EL (cell line): ENCODE measurements around the gene DRD2.
A peak's percentile ranks its signal among the peaks of the same experiment; 100 is the strongest.

ENCODE experiments used
- DNase-seq: peaks from one replicate; pipeline ENCODE4 v3.0.0-alpha.2; 2016

DRD2 gene

DNA sequence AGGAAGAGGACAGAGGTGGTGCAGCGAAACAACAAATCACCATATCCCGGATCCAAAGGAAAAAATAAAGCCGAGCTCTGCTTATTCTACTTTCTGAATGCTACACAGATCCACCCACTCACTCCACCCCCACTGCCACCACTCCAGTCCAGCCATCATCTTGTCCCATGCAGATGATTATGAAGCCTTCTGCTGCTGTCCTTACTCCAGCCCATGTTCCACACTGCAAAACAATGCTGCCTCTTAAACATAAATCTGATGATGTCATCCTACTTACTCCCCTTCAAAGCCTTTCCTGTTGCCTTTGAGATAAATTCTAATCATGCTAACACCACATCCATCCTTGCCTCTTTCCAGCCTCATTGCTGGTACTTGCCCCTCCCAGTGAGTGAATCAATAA is 6.5 kb upstream of the DRD2 start:
- DNase-seq: no peak

GRCh38 chr11:113481226-113481625 is 6.0 kb upstream of the DRD2 start:
- no peak for DNase-seq

- DNase-seq: no peak
These were observed 2.1 kb upstream of the DRD2 start for GRCh38 chr11:113477321-113477720.

DNA sequence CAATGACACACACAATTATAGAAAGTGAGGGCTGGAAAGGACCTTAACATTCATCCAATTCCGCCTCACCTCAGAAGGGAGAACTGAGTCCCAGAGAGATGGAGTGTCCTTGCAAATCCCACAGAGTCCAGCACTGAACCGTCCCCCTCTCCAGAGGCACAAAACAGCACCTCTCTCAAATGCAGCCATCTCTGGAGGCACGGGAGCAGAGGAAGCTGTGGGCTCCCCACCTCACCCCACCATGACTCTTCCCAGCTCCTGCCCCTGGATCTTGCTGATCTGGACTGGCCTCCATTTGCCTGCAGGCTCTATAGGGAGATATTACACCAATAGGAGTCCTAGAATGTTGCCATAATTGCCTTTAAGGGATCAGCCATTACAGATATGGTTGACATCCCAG is 1.4 kb upstream of the DRD2 start:
- DNase-seq: no peak

GRCh38 chr11:113474362-113475159 is 637 bp downstream of the DRD2 start:
- peak; percentile 74 for DNase-seq

DNA sequence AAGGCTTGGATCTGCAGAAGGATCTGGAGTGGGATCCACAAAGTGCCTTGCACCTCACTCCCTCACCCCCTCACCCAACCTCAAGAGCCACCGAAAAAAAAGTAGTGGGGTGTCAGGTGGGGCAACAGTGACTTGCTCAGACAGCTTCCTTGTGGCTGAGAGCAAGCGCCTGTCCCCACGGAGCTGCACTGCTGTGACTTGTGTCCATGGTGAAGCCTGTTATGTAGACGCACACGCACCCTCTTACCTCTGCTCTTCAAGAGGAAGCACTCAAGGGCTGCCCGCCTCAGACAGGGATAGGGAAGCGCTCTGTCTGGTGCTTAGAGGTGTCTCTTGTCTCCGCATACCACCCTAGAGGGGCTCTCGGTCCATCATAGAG is 1.2 kb downstream of the DRD2 start:
- no peak for DNase-seq

GRCh38 chr11:113472471-113472870 is 2.7 kb downstream of the DRD2 start:
- no peak for DNase-seq

- no peak for DNase-seq
These were observed 5.0 kb downstream of the DRD2 start for GRCh38 chr11:113470233-113470632.

- DNase-seq: no peak
These were observed 6.4 kb downstream of the DRD2 start for GRCh38 chr11:113468726-113469345.

DNA sequence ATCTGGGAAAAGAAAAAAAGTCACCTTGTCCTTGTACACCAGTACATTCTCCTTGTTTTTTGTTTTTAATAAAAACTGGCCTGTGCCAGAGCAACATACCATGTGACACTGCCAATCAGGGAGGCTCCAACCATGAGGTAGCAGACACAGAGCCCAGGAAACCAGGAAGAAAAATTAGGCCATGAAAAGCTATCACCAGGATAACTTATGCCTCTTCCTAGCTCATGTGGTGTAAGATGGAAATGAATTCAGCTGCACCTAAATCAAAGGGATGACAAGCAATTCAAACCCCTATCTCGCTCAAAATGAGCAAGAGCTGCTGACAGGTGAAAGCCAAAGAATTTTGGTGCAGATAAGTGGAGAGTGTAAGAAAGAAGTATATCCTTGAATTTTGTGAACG is 7.7 kb downstream of the DRD2 start:
- DNase-seq: no peak

- no peak for DNase-seq
These were observed 9.4 kb downstream of the DRD2 start for GRCh38 chr11:113465786-113466185.

- DNase-seq: no peak
These were observed 10.8 kb downstream of the DRD2 start for GRCh38 chr11:113464416-113464815.

GRCh38 chr11:113462830-113463229 is 12.4 kb downstream of the DRD2 start:
- no peak for DNase-seq

DNA sequence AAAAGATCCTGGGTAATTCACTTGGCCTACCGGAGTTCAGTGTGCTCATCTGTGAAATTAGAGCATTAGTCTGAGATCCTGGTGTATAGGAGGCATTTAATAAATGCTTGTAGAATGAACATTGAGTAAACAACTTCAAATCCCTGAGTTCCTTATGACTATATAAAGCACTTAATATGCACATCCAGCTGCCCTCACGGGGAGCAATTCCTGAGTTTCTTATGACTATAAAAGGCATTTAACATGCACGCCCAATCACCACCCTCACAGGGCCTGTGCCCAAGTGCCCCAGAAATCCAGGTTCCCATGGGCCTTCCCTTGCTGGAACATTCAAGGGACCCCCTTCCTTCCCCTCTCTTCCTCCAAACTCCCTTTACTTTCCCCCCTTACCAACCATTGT is 13.6 kb downstream of the DRD2 start:
- DNase-seq: no peak

DNA sequence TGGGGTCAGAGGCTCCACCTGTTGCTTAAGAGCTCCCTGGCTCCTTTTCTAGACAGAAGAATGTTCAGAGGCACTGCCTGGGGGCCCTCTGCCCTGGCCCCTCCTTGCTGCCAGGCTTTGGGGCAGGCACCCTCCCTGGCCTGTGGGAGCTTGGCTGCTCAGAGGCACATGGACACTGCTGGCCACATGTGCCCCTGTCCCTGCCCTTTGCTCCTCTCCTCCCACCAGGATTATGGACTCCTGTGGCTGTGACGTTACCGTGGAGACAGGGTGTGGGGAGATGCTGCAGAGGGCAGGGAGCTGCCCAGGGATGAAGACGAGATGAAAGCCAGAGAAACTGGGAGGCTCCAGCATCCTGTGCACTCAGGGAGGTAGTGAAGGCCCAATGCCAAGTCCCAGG is 14.7 kb downstream of the DRD2 start:
- DNase-seq: no peak

GRCh38 chr11:113458189-113458588 is 17.0 kb downstream of the DRD2 start:
- DNase-seq: no peak

DNA sequence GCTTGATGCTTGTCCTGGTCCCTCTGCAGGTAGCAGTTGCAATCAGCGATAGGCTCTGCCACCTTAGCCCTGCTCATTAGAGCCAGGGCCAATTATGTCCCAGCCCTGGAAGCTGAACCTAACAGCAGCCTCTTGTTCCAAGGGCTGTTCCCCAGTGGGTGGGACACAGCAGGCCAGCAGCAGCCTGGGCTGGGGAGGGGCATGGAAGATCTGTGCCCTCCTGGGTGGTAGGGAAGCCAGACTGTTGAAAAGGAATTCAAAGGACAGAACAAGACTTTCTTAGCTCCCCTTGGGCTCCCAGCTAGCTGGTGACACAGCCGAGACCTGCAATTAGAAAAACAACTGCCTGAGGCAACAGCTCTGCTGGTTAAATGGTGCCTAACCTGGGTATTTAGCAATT is 17.4 kb downstream of the DRD2 start:
- no peak for DNase-seq

GRCh38 chr11:113454455-113454854 is 20.7 kb downstream of the DRD2 start:
- no peak for DNase-seq

DNA sequence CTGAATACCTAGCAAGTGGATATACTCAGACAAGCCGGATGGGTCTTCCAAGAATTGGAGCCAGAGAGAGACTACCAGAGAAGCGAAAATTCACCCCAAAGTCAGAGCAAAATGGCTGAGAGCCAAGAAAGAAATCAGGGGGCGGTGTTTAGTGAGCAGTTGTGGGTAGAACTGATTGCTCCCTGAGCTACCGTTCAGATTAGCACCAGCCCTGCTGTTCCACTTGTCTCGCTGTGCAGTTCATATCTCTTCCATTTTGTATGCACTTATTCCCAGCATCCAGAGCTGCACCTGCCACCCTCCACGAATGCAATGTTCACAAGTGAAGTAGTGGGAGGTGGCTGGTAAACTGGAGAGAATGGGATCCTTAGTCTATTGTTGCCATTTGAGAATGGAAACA is 25.5 kb downstream of the DRD2 start:
- no peak for DNase-seq

DNA sequence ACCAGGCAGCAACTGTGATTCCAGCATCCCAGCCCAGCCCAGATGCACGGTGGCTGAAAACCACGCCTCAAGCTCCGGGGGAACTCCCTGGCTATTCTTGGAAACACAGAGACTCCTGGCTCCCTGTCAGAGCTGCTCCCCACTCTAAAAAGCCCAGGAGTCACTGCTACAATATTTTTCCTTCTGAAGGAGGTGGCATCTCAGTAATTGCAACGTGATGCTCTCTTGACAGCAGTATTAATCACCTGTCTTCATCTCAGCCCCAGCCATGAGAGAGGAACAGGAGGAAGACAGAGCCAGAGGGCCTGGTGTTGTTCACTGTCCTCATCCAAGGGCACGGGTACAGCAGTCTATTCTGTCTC is 26.9 kb downstream of the DRD2 start:
- DNase-seq: no peak

GRCh38 chr11:113447621-113448315 is 27.4 kb downstream of the DRD2 start:
- DNase-seq: peak; percentile 73

DNA sequence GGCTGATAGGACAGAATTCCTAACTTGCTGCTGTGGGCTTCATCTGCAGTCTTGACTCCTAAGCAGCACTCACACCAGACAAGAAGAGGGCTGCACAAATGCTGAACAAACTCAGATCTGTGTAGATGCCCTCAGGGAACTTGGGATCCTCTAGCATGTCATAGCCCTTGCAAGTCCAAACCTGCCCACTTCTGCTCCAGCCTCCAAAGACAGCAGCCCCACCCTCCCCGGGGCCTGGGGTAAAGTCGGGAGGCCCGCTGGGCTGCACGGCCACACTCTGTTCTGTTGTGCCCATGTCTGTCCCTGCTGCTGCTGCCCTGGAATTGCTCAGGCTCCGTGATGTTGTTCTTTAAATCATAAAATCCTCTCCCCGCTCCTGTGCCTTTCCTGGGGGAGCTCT is 28.3 kb downstream of the DRD2 start:
- peak; percentile 19 for DNase-seq

DNA sequence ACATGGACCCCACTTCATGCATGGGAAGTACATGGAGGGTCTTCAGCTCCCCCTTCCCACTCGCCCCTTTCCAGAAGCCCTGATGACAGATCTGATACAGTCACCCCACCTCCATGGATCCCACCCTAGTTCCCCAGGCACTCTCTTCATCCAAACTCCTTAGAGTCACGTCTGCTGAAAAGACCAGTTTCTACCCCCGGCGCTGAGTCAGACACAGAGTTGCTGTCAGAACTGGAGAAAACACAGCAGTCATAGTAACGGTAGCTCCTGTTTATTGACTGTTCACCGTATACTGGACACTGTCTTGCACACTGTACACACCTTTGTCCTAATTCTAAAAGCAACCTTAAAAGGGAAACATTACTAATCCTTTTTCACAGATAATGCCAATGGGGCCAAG is 29.1 kb downstream of the DRD2 start:
- DNase-seq: peak; percentile 3

GRCh38 chr11:113444502-113445123 is 30.6 kb downstream of the DRD2 start:
- DNase-seq: no peak
